Gastrocnemius medialis (tissue), 4 donors: ENCODE results near the gene STX17.

Source experiments
- POLR2A ChIP-seq, 2 donors: fragments of 450-650 bp; IDR thresholded peaks; one replicate each; pipeline ENCODE4 v1.6.1; 2017; ENCODE audit warnings: antibody characterized with exemption in 2 of 2, mild to moderate bottlenecking in 2 of 2, moderate library complexity in 2 of 2
- TF ChIP-seq, protein P1 (sequence below), 5 experiments: fragments of 450-650 bp in 3 of 5; fragments of 200-600 bp in 2 of 5; sonication (generic) in 2 of 5; IDR thresholded peaks in 4 of 5; conservative IDR thresholded peaks in 1 of 5; 1 replicate in 4 of 5; 2 replicates in 1 of 5; pipeline ENCODE4 v1.5.1; 2016 to 2019; ENCODE audit warnings: antibody characterized with exemption in 5 of 5, mild to moderate bottlenecking in 3 of 5, moderate library complexity in 3 of 5

DNA sequence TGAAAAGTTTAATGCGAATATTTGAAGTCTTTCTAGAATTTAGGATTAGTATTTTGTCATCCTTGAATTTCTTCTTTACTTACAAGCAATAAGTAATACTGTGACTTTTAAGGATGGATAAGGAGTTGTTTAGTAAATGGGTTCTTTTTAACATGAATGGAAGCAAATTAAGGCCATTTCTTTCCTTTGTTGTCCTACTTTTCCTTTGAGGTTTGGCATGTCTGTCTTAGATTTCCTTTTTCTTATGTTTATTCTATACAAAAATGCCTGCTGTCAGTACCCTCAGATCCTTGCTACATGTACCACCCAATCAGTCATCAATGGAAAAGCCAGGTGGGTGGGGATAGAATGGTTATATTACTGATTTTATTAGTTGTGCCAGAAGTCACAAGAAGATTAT is 10.2 kb downstream of the STX17 start:
- TF ChIP-seq, protein P1, sequence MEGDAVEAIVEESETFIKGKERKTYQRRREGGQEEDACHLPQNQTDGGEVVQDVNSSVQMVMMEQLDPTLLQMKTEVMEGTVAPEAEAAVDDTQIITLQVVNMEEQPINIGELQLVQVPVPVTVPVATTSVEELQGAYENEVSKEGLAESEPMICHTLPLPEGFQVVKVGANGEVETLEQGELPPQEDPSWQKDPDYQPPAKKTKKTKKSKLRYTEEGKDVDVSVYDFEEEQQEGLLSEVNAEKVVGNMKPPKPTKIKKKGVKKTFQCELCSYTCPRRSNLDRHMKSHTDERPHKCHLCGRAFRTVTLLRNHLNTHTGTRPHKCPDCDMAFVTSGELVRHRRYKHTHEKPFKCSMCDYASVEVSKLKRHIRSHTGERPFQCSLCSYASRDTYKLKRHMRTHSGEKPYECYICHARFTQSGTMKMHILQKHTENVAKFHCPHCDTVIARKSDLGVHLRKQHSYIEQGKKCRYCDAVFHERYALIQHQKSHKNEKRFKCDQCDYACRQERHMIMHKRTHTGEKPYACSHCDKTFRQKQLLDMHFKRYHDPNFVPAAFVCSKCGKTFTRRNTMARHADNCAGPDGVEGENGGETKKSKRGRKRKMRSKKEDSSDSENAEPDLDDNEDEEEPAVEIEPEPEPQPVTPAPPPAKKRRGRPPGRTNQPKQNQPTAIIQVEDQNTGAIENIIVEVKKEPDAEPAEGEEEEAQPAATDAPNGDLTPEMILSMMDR (IDR thresholded peaks at IDR 0.05 in 4 of 5, conservative IDR thresholded peaks at IDR 0.05 in 1 of 5) = no peak
- no peak for TF ChIP-seq POLR2A (IDR thresholded peaks at IDR 0.05)
